HEK293T (cell line): ENCODE measurements around the gene OR4C15.

Experiments used
- CTCF ChIA-PET: fragments of 350-600 bp; formaldehyde crosslinking; extraction: SDS; loops from one replicate; lab custom pipeline; 2021; ENCODE audit warnings: antibody characterized with exemption, inconsistent platforms; lab: Yijun Ruan, JAX
- POLR2A ChIA-PET: fragments of 350-600 bp; formaldehyde crosslinking; extraction: SDS; loops from one replicate; lab custom pipeline; 2020; ENCODE audit warnings: antibody characterized with exemption, inconsistent platforms; lab: Yijun Ruan, JAX
- DNase-seq: peaks from one replicate; pipeline ENCODE4 v3.0.0; 2012; ENCODE audit warnings: mixed read lengths; ENCODE audit errors: extremely low spot score
- ARNT ChIP-seq: fragments of 450-650 bp; IDR thresholded peaks from 2 replicates; pipeline ENCODE4 v1.6.1; 2017; ENCODE audit warnings: mild to moderate bottlenecking
- BHLHE40 ChIP-seq: fragments of 450-650 bp; IDR thresholded peaks from 2 replicates; pipeline ENCODE4 v1.6.1; 2016; ENCODE audit warnings: mild to moderate bottlenecking, moderate library complexity, borderline replicate concordance
- CTBP1 ChIP-seq: fragments of 450-650 bp; IDR thresholded peaks from 2 replicates; pipeline ENCODE4 v1.6.1; 2016; ENCODE audit warnings: borderline replicate concordance
- ELF4 ChIP-seq: fragments of 450-650 bp; IDR thresholded peaks from 2 replicates; pipeline ENCODE4 v1.6.1; 2017; ENCODE audit warnings: antibody characterized with exemption
- FOXA1 ChIP-seq: fragments of 450-650 bp; IDR thresholded peaks from 2 replicates; pipeline ENCODE4 v1.6.1; 2016; ENCODE audit warnings: mild to moderate bottlenecking
- FOXK2 ChIP-seq: fragments of 450-650 bp; IDR thresholded peaks from 2 replicates; pipeline ENCODE4 v1.6.1; 2016; ENCODE audit warnings: mild to moderate bottlenecking
- FOXM1 ChIP-seq: fragments of 450-650 bp; IDR thresholded peaks from 2 replicates; pipeline ENCODE4 v1.6.1; 2017; ENCODE audit warnings: mild to moderate bottlenecking, borderline replicate concordance
- HDGF ChIP-seq: fragments of 450-650 bp; IDR thresholded peaks from 2 replicates; pipeline ENCODE4 v1.6.1; 2017; ENCODE audit warnings: antibody characterized with exemption, borderline replicate concordance
- L3MBTL2 ChIP-seq: fragments of 450-650 bp; conservative IDR thresholded peaks from 2 replicates; pipeline ENCODE4 v1.6.1; 2016; ENCODE audit warnings: mild to moderate bottlenecking
- LEF1 ChIP-seq: fragments of 450-650 bp; IDR thresholded peaks from 2 replicates; pipeline ENCODE4 v1.6.1; 2017; ENCODE audit warnings: mild to moderate bottlenecking, borderline replicate concordance
- NFRKB ChIP-seq: fragments of 450-650 bp; IDR thresholded peaks from 2 replicates; pipeline ENCODE4 v1.6.1; 2016; ENCODE audit warnings: mild to moderate bottlenecking, moderate library complexity
- SP1 ChIP-seq: fragments of 450-650 bp; IDR thresholded peaks from 2 replicates; pipeline ENCODE4 v1.6.1; 2017
- SUZ12 ChIP-seq: fragments of 450-650 bp; IDR thresholded peaks from 2 replicates; pipeline ENCODE4 v1.6.1; 2016; ENCODE audit warnings: mild to moderate bottlenecking
- TARDBP ChIP-seq: fragments of 450-650 bp; IDR thresholded peaks from 2 replicates; pipeline ENCODE4 v1.6.1; 2016
- ZNF384 ChIP-seq: fragments of 450-650 bp; IDR thresholded peaks from 2 replicates; pipeline ENCODE4 v1.6.1; 2016
- TF ChIP-seq, protein P1 (sequence below): fragments of 450-650 bp; IDR thresholded peaks from 2 replicates; pipeline ENCODE4 v1.6.1; 2016

OR4C15 gene

DNA sequence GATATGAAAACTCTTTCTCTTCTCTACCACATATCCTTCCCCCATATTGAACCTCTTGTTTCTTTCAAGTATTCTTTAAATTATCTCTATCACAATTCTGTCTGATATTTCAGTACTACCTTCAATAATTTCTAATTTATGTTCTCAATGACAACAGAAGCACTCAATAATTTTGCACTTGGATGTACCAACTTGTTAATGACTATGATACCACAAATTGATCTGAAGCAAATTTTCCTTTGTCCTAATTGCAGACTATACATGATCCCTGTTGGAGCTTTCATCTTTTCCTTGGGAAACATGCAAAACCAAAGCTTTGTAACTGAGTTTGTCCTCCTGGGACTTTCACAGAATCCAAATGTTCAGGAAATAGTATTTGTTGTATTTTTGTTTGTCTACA is at the start of gene OR4C15:
Gene OR4C15 (plus strand): TSS at position 301 of the 400 bp plus-strand sequence. CDS start 0 bp downstream, at position 301.
- DNase-seq: no peak
- ChIA-PET CTCF (no interaction called here), POLR2A (no interaction called here)
- TF ChIP-seq FOXM1: no peak
- no peak for TF ChIP-seq ELF4
- TF ChIP-seq, protein P1, sequence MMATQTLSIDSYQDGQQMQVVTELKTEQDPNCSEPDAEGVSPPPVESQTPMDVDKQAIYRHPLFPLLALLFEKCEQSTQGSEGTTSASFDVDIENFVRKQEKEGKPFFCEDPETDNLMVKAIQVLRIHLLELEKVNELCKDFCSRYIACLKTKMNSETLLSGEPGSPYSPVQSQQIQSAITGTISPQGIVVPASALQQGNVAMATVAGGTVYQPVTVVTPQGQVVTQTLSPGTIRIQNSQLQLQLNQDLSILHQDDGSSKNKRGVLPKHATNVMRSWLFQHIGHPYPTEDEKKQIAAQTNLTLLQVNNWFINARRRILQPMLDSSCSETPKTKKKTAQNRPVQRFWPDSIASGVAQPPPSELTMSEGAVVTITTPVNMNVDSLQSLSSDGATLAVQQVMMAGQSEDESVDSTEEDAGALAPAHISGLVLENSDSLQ: no peak
- no peak for TF ChIP-seq HDGF
- TF ChIP-seq LEF1: no peak
- no peak for TF ChIP-seq NFRKB
- TF ChIP-seq FOXK2: no peak
- no peak for TF ChIP-seq SP1
- TF ChIP-seq FOXA1: no peak
- no peak for TF ChIP-seq ARNT
- TF ChIP-seq TARDBP: no peak
- no peak for TF ChIP-seq CTBP1
- TF ChIP-seq BHLHE40: no peak
- TF ChIP-seq SUZ12: no peak
- TF ChIP-seq ZNF384: no peak
- TF ChIP-seq L3MBTL2: no peak

- ChIA-PET POLR2A (no interaction called here), CTCF (no interaction called here)
- TF ChIP-seq FOXM1 (no peak), FOXK2 (no peak)
- no peak for DNase-seq
Measured at GRCh38 chr11:55571828-55572227, 17.6 kb downstream of the OR4C15 start, which contains the start of gene OR4C16. TSS of gene OR4C16 (plus strand) at chr11:55572128. CDS start at chr11:55572128, 0 bp downstream.

DNA sequence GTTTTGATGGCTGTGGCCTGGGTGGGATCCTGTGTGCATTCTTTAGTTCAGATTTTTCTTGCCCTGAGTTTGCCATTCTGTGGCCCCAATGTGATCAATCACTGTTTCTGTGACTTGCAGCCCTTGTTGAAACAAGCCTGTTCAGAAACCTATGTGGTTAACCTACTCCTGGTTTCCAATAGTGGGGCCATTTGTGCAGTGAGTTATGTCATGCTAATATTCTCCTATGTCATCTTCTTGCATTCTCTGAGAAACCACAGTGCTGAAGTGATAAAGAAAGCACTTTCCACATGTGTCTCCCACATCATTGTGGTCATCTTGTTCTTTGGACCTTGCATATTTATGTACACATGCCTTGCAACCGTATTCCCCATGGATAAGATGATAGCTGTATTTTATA is 18.3 kb downstream of the OR4C15 start:
- DNase-seq: no peak
- TF ChIP-seq L3MBTL2: no peak
- CTCF ChIA-PET: no interaction called here
- POLR2A ChIA-PET: no interaction called here
